Stimulated activated effector memory CD8-positive, alpha-beta T cell treated with anti-CD3 and anti-CD28 coated beads, Interleukin-12 subunit alpha, Interleukin-12 subunit beta, amount 100 ng/mL, for 72 hours (primary cell): ENCODE measurements around the gene PLCB3.

Experiments used
- ATAC-seq: fragments of 150-1000 bp; cut with Tn5 transposase; 2 replicates; pipeline ENCODE4 v1.10.0; 2021
- DNase-seq, 2 donors: peaks; one replicate each; pipeline ENCODE4 v3.0.0; 2021 to 2022; ENCODE audit warnings: low spot score in 2 of 2
- H3K27ac Mint-ChIP-seq: one replicate; pipeline ENCODE4 v1.8.0; 2022; ENCODE audit warnings: mild to moderate bottlenecking, mixed read lengths
- H3K36me3 Mint-ChIP-seq: one replicate; pipeline ENCODE4 v1.8.0; 2022; ENCODE audit warnings: mild to moderate bottlenecking, mixed read lengths
- H3K4me1 Mint-ChIP-seq: one replicate; pipeline ENCODE4 v1.8.0; 2022; ENCODE audit warnings: mixed read lengths
- H3K4me3 Mint-ChIP-seq: one replicate; pipeline ENCODE4 v1.8.0; 2022; ENCODE audit warnings: mild to moderate bottlenecking, mixed read lengths
- H3K9me3 Mint-ChIP-seq: one replicate; pipeline ENCODE4 v1.8.0; 2022; ENCODE audit warnings: mixed read lengths

The PLCB3 gene

DNA sequence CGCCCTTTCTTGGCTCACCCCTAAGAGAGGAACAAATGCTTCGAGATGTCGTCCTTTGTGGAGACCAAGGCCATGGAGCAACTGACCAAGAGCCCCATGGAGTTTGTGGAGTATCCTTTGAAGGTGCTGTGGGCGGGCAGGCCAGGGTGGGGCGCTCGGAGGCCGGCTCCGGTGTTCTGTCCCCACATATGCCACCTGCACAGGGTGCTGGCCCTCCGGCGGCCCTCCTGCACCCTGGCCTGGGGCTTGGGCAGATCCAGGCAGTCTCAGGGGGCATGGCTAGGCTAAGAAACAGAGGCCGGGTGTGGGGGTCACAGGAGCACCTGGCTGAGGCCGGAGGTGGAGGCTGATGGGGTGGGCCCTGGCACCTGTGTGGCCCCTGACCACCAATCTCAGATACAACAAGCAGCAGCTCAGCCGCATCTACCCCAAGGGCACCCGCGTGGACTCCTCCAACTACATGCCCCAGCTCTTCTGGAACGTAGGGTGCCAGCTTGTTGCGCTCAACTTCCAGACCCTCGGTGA, 10.3 kb downstream of the PLCB3 start:
- Mint-ChIP-seq H3K4me3 (no peak overlapping the region), H3K9me3 (no peaks in the 10 kb centered on the region), H3K36me3 (peaks cover 47% of the 10 kb centered on the region), H3K4me1 (peaks cover 22% of the 10 kb centered on the region), H3K27ac (no peak overlapping the region)
- no peak for ATAC-seq
- DNase-seq, result no peak

DNA sequence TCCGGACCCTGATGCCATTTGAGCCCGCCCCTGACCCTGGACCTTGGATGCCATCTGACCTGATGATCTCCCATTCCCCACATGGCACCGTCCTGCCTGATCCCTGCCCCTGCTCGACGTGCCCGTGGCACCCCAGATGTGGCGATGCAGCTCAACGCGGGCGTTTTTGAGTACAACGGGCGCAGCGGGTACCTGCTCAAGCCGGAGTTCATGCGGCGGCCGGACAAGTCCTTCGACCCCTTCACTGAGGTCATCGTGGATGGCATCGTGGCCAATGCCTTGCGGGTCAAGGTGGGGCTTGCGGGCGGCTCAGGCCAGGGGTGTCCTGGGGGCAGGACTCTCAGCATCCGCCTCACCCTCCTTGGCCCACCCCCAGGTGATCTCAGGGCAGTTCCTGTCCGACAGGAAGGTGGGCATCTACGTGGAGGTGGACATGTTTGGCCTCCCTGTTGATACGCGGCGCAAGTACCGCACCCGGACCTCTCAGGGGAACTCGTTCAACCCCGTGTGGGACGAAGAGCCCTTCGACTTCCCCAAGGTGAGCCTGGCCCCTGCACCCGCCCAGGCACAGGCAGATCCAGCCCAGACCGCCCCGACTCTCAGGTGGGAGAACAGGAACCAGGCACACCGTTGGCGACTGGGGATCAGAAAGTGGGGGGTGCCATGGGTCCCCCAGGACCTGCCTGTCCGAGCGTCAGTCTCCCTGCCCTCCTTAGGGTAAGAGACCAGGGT, 11.1 kb downstream of the PLCB3 start:
- peak overlapping the region; percentile 23 for H3K27ac Mint-ChIP-seq
- H3K4me3 Mint-ChIP-seq, result no peak overlapping the region
- peaks cover 45% of the 10 kb centered on the region for H3K36me3 Mint-ChIP-seq
- no peak for ATAC-seq
- no peak for DNase-seq
- H3K9me3 Mint-ChIP-seq, result no peaks in the 10 kb centered on the region
- H3K4me1 Mint-ChIP-seq, result peaks cover 23% of the 10 kb centered on the region

DNA sequence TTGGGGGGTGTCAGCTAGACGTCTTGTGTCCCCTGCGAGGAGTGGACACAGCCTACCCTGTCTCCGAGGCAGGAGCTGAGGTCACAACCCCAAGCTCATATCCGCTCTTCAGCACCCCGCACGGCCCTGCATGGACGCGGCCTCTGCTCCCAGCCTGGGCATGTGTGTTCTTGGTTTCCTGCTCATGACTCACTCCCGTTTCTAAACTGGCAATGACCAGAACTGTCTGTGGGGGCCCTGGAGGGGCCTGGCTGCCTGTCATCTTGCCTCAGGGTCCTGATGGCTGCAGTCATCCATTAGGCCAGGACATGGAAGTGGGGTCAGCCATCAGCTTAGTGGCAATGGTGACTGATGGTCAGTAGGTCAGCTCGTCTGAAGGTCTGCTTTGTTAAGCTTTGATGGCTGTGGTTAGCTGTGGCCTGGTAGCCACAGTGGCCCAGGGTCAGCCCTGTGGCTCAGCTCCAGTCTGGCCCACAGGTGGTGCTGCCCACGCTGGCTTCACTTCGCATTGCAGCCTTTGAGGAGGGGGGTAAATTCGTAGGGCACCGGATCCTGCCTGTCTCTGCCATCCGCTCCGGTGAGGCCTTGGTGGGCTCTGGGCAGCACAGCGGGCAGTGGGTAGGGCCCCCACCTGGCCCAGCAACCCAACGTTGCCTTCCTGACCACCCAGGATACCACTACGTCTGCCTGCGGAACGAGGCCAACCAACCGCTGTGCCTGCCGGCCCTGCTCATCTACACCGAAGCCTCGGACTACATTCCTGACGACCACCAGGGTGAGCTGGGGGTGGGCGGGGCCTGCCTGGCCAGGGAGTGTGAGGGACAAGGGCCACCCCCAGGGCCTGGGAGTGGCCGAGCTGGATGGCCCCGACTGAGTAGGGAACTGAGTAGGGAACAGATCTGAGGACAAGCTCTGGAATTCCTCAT, 12.0 kb downstream of the PLCB3 start:
- DNase-seq, result no peak
- no peak for ATAC-seq
- Mint-ChIP-seq H3K36me3 (peaks cover 45% of the 10 kb centered on the region), H3K4me3 (no peak overlapping the region), H3K9me3 (no peaks in the 10 kb centered on the region), H3K27ac (peak overlapping the region; percentile 23), H3K4me1 (peaks cover 31% of the 10 kb centered on the region)

- Mint-ChIP-seq H3K27ac (peak overlapping the region; percentile 60), H3K4me3 (no peak overlapping the region), H3K9me3 (no peaks in the 10 kb centered on the region), H3K36me3 (peaks cover 51% of the 10 kb centered on the region), H3K4me1 (peaks cover 38% of the 10 kb centered on the region)
- DNase-seq (no peak), ATAC-seq (no peak)
Measured at GRCh38 chr11:64263947-64264317, 12.6 kb downstream of the PLCB3 start.

DNA sequence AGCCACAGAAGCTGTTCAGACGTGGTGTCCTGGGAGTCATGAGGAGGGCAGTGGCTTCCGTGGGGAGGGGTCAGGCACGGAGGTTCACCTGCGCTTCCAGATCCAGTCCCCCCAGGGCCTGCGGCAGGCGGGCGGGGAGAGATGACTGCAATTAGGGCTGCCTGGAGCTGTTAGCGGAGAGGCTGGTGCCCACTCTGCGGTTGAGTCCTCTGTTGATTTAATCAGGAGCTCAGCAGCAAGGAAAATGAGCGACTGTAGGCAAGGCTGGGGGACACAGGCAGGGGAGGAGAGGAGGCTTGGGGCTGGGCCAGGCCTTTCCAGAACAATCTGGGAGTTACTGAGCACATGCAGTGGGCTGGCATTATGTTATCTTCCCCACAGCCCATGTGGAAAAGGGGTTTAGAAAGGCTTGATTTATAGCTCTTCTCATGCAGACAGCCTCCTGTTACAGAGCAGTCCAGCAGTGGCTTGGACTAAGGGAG, 13.1 kb downstream of the PLCB3 start:
- peak overlapping the region; percentile 60 for H3K27ac Mint-ChIP-seq
- H3K9me3 Mint-ChIP-seq, result no peaks in the 10 kb centered on the region
- ATAC-seq (no peak), DNase-seq (no peak)
- no peak overlapping the region for H3K4me3 Mint-ChIP-seq
- H3K4me1 Mint-ChIP-seq, result peaks cover 38% of the 10 kb centered on the region
- peaks cover 51% of the 10 kb centered on the region for H3K36me3 Mint-ChIP-seq

DNA sequence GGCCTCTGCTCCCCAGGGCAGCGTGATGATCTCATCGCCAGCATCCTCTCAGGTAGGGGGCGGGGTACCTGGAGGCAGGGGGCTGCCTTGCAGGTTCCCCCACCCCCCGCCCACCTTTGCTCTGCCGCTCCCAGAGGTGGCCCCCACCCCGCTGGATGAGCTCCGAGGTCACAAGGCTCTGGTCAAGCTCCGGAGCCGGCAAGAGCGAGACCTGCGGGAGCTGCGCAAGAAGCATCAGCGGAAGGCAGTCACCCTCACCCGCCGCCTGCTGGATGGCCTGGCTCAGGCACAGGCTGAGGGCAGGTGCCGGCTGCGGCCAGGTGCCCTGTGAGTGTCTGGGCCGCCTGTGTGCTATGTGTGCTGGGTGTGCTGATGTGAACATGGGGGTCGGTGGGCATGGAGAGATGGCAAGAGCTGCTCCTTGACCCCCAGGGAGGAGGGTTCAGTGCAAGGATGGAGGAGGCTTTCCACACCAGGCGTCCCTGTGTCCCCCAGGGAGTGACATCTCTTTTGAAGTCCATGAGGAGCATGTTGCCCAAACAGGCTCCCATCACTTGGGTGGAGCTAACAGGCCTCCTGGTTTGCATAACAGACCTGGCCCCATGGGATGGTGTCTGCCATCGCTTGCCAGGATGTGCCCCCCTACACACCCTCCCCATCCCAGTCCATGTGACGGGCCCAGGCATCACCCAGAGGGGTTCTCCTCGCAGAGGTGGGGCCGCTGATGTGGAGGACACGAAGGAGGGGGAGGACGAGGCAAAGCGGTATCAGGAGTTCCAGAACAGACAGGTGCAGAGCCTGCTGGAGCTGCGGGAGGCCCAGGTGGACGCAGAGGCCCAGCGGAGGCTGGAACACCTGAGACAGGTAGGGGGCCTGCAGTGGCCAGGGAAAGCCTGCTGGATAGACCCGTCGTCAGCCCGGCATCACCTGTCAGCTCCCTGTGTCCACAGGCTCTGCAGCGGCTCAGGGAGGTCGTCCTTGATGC, 14.1 kb downstream of the PLCB3 start:
- Mint-ChIP-seq H3K27ac (no peak overlapping the region), H3K4me1 (peaks cover 32% of the 10 kb centered on the region), H3K4me3 (no peak overlapping the region)

DNA sequence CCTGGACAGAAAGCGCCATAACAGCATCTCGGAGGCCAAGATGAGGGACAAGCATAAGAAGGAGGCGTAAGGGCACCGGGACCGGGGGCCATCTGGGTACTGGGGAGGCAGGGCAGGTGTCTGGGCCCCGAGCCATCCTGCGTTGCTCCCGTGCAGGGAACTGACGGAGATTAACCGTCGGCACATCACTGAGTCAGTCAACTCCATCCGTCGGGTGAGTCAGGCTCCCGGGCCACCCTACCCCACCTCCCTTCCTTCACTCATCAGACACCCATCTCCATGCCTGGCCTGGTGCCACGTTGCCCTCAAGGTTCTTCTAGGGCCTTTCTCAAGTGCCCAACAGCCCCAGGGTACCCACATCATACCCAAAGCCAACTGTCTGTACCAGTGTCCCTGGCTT, 15.0 kb downstream of the PLCB3 start:
- ATAC-seq (no peak), DNase-seq (no peak)
- H3K27ac Mint-ChIP-seq, result peak overlapping the region; percentile 99
- no peak overlapping the region for H3K4me3 Mint-ChIP-seq
- H3K9me3 Mint-ChIP-seq, result no peaks in the 10 kb centered on the region
- peaks cover 32% of the 10 kb centered on the region for H3K4me1 Mint-ChIP-seq
- peaks cover 53% of the 10 kb centered on the region for H3K36me3 Mint-ChIP-seq

More for the DNA sequence above, 14.1 kb downstream of the PLCB3 start:
- ATAC-seq (no peak), DNase-seq (no peak)
- H3K9me3 Mint-ChIP-seq, result no peaks in the 10 kb centered on the region
- H3K36me3 Mint-ChIP-seq, result peaks cover 51% of the 10 kb centered on the region

DNA sequence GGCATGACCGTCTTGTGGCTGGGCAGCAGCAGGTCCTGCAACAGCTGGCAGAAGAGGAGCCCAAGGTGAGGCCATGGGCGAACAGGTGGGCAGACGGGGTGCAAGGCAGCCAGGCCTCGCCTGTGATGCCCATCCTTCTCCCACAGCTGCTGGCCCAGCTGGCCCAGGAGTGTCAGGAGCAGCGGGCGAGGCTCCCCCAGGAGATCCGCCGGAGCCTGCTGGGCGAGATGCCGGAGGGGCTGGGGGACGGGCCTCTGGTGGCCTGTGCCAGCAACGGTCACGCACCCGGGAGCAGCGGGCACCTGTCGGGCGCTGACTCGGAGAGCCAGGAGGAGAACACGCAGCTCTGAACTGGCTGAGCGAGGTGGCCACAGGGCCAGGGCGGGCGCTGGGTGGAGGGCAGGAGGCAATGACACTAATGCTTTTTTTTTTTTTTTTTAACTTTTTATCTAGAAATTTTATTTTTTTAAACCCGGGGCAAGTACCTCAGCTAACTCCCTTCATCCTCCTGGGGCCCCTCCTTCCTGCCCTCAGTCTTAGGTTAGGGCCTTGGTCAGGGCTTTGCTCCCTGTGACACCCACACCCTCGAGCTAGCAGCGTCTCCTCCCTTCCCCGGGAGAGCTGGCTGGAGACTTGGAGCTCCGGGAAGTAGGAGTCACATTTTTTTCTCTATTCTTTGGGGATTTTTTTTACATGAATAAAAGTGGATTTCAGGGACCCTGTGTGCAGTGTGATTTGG, 16.0 kb downstream of the PLCB3 start:
- Mint-ChIP-seq H3K4me1 (peaks cover 32% of the 10 kb centered on the region), H3K36me3 (peaks cover 60% of the 10 kb centered on the region), H3K9me3 (no peaks in the 10 kb centered on the region), H3K27ac (peak overlapping the region; percentile 99), H3K4me3 (peak overlapping the region; percentile 99)
- ATAC-seq (no peak), DNase-seq (no peak)

- no peak for DNase-seq
Measured at GRCh38 chr11:64268025-64268892, 16.9 kb downstream of the PLCB3 start.

DNA sequence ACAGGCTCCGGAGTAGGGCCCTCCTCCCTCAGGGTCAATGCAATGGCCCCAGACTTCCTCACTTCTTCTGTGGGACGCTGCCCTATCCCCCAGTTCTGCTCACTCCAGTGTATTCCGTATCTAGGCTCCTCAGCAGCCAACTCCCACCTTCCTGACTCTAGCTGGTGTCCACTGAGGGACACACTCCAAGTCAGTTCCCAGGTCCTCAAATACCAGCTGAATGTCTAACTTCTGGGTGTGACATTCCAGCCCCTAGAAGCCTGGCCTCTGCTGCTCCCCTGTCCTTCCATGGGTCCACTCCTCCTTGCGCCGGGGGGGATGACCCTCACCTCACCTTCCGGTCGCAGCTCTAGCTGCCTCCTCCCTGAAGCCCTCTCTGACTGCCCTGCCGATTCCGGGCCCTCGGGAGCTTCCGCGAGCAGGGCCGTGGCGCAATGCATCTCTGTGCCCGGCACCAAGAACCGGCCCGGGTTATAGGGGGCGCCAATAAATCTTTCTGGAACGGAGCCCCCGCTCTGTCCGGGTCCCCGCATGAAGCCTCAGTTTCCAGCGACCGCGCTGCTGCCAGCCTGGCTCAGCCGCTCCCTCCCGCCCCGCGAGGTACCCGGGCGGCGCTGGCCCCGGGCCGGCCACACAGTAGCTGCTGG, 17.7 kb downstream of the PLCB3 start:
- DNase-seq (peak in 1 of 2 donors; percentile 81), ATAC-seq (peak; percentile 22)
- Mint-ChIP-seq H3K4me1 (peaks cover 25% of the 10 kb centered on the region), H3K4me3 (peak overlapping the region; percentile 99), H3K27ac (peak overlapping the region; percentile 99), H3K36me3 (peaks cover 53% of the 10 kb centered on the region), H3K9me3 (no peaks in the 10 kb centered on the region)

More at GRCh38 chr11:64268025-64268892, 16.9 kb downstream of the PLCB3 start:
- Mint-ChIP-seq H3K36me3 (peaks cover 54% of the 10 kb centered on the region), H3K4me1 (peaks cover 26% of the 10 kb centered on the region), H3K27ac (peak overlapping the region; percentile 99), H3K9me3 (no peaks in the 10 kb centered on the region), H3K4me3 (peak overlapping the region; percentile 99)
- no peak for ATAC-seq

- H3K9me3 Mint-ChIP-seq, result no peaks in the 10 kb centered on the region
- peaks cover 53% of the 10 kb centered on the region for H3K36me3 Mint-ChIP-seq
- peaks cover 25% of the 10 kb centered on the region for H3K4me1 Mint-ChIP-seq
- ATAC-seq (peak; percentile 84), DNase-seq (peak; percentile 95 to 99)
- H3K27ac Mint-ChIP-seq, result peak overlapping the region; percentile 99
- H3K4me3 Mint-ChIP-seq, result peak overlapping the region; percentile 99
Measured at GRCh38 chr11:64269540-64270220, 18.4 kb downstream of the PLCB3 start.

GRCh38 chr11:64275031-64275800, 23.9 kb downstream of the PLCB3 start:
- Mint-ChIP-seq H3K27ac (peak overlapping the region; percentile 74), H3K4me1 (peaks cover 11% of the 10 kb centered on the region), H3K4me3 (no peak overlapping the region), H3K36me3 (peaks cover 31% of the 10 kb centered on the region), H3K9me3 (no peaks in the 10 kb centered on the region)
- ATAC-seq (no peak), DNase-seq (no peak)
